ENCODE results near the gene CDS2.

CDS2 gene

DNA sequence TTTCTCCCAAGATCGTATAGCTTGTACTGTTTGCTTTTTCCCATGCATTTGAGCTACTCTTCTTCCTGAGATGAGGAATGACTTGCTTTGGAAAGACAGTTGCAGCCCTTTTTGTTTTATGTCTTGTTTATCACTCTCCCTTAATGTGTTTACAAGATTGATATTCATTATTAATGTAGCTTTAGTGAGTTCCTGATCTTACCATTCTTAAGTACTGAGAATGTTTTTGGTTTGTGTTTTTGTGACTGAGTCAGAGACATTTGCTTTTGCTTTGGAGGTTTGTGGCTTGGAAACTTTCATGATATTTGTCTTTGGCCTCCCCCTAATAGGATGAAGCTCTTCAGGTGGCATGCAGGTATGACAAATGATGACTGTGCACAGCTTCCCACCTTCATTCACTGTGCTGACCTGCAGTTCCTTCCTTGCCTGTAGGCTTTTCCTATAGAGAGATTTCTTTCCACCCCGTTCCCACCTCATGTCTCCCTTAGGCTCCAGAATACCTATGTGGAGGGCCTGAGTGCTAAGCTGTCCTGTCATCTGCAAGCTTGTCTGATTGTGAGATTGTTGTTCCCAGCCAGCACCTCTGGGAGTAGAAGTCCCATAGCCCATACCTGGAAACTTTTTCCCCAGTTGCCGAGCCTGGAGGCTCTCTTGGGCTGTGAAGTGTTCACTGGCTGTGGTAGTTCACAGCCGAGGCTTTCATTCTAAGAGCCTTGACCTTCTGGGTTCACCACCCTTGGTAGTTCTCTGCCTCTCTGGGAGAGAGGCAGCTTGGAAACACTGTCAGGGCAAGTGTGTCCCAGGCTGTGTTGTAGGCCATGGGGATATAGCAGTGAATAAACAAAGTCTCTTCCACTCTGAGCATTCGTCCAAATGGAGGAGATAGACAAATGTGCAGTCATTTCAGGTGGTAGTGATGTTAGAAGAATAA, 27.1 kb downstream of the CDS2 start:
- no peak for DNase-seq

DNA sequence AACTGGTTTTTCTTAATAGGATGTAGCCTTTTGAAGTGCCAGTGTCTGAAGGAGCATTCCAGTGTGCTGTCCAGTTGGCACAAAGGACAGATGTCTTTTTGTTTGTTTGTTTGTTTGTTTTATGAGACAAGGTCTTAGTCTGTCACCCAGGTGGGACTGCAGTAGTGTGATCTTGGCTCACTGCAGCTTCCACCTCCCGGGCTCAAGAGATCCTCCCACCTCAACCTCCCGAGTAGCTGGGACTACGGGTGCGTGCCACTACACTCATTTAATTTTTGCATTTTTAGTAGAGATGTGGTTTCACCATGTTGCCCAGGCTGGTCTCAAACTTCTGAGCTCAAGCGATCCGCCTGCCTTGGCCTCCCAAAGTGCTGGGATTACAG, 27.7 kb downstream of the CDS2 start:
- DNase-seq: no peak

DNA sequence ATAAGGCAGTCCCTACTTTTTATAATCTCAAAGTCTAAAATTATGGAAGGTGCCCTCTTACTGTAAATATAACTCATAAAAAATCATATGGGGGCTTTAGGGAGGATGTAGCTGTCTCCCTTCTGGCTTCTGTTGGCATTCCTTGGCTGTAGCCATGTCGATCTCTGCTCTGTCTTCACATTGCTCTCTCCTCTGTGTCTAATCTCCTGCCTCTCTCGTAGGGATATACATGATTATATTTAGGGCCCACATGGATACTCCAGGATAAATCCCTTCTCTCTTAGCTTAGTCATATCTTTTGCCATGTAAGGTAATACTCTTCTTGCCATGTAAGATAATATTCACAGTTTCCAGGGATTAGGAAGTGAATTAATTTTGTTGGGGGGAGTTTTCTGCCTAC, 28.6 kb downstream of the CDS2 start:
- DNase-seq: no peak

GRCh38 chr20:5156675-5157448, 30.1 kb downstream of the CDS2 start:
- no peak for DNase-seq

GRCh38 chr20:5159928-5160327, 33.1 kb downstream of the CDS2 start:
- DNase-seq: no peak

- DNase-seq: no peak
These were observed 34.1 kb downstream of the CDS2 start for GRCh38 chr20:5160882-5161281.

GRCh38 chr20:5161536-5162164, 34.8 kb downstream of the CDS2 start:
- DNase-seq: no peak

GRCh38 chr20:5164645-5165625, 38.1 kb downstream of the CDS2 start:
- DNase-seq: no peak

DNA sequence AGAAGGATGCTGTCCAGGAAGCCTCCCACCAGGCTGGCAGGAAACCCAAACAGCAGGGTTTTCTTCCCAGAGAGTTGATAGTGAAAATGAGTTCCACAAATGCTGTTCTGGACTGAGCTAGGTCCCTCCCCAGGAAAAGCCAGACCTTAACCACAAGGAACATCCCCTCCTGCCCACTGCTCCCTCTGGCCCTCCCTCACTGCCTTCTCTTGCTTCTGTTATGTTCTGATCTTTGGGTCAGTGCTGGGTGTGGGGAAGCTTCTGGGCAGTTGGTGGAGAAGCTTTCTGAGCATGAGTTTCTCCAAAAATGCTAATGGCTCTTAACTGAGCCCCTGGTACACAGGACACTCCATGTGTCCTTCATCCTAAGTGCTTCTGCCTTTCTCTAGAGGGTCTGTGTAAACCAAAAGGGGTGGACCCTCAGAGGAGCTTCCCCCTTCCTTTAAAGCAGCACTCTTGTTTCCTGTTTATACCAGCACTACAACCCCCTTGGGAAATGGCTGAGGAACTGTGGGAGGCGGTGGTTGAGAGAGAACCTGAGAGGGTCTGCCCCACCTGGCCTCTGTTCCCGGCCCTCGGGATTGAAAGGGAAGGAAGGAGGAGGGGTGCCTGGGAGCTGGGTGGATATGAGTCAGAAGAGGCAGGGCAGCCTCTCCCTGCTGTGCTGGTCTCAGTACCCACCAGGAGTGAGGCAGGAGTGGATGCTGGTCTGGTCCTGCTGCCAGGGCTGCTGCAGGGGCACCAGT, 42.0 kb downstream of the CDS2 start:
- DNase-seq: peak; percentile 94

DNA sequence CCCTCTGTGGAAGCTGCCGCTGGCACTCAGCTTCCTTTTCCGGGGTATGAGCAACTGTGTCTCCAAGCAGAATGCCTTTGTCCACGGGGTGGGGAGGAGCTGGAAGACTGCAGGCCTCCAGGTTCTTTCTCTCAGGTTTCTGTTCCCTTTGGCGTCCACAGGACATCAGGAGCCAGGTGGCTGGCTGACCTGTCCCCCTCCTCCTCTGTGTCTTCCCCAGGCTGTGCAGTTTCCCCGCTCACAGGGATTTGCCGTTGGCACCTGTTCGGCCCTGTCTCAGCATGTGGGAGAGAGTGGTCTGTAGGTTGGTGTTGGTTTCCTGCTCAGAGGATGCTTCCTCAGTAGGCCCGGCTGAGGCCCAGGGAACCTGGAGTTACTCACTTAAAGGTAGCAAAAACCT, 43.5 kb downstream of the CDS2 start:
- DNase-seq: no peak

- DNase-seq: peak; percentile 34
These were observed 44.4 kb downstream of the CDS2 start for GRCh38 chr20:5171064-5171789.

GRCh38 chr20:5171790-5172164, 45.0 kb downstream of the CDS2 start:
- DNase-seq: no peak

DNA sequence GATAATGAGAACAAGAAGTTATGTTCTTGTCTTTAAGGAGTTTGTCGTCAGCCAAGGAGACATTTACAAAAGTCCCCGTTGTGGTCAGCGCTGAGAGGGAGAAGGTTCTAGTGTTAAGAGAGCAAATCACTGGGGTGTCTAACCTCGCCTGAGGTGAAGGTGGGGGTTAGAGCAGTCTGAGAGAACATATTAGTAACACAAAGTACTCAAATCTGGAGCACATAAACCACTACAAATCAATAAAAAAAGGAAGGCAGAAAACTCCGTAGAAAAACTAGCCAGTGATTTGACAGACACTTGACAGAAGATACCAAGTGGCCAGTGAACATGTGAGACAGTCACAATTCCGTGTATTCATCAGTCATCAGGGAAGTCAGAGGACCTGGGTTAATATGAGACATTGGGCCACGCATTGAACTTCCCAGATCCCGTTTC, 45.4 kb downstream of the CDS2 start:
- no peak for DNase-seq

GRCh38 chr20:5172903-5173463, 46.2 kb downstream of the CDS2 start:
- no peak for DNase-seq

DNA sequence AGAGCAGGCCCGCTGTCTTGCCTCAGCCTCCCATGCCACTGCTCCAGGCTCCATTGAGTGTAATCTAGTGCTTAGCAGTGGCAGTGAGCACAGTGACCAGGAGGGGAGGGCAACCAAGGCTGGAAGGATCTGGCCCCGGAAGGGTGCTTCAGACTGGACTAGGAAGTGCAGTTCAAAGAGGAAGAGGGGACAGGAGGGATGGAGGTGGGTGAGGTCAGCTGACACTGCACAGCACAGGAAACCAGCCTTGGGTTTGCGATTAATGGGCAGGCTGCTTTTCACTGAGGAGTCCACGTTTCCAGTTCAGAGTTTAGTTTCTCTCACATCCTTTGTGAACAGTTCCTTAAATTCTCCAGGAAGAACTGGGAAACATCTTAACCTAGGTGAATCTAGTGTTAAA, 46.9 kb downstream of the CDS2 start:
- DNase-seq: no peak

- DNase-seq: no peak
These were observed 50.3 kb downstream of the CDS2 start for GRCh38 chr20:5177071-5177470.

DNA sequence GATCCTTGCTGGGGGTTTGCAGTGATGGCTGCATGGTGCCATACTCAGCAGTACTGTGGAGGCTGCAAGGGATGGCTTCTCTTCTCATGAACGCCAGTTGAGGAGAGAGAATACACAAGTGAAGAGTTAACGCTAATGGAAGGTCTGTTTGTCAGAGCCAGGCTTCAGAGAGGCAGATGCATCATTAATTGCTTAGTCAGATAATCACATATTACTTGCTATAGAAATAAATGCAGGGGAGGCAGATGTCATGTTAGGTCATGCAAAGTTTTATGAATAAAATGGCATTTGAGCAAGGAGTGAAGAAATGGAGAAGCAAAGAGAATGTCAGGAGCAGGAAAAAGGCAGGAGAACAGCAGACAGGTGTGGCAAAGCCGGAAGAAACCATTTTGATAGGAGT, 51.2 kb downstream of the CDS2 start:
- DNase-seq: no peak

GRCh38 chr20:5180421-5180820, 53.6 kb downstream of the CDS2 start:
- DNase-seq: no peak

GRCh38 chr20:5180933-5181332, 54.1 kb downstream of the CDS2 start:
- no peak for DNase-seq

DNA sequence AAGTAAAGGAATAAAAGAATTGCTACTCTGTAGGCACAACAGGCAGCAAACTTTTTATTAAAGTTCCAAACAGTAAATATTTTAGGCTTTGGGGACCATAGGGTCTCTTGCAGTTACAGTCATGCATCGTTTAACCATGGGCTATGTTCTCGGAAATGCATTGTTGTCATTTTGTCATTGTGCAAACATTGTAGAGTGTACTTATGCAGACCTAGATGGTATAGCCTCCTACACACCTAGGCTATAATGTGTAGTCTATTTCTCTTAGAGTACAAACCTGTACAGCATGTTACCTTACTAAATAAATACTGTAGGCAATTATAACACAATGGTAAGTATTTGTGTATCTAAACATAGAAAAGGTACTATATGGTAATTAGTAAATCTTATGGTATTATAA, 54.7 kb downstream of the CDS2 start:
- DNase-seq: no peak

- no peak for DNase-seq
These were observed 55.1 kb downstream of the CDS2 start for GRCh38 chr20:5181958-5182357.
